ENCODE results near the gene ZBTB20.

ZBTB20 gene

DNA sequence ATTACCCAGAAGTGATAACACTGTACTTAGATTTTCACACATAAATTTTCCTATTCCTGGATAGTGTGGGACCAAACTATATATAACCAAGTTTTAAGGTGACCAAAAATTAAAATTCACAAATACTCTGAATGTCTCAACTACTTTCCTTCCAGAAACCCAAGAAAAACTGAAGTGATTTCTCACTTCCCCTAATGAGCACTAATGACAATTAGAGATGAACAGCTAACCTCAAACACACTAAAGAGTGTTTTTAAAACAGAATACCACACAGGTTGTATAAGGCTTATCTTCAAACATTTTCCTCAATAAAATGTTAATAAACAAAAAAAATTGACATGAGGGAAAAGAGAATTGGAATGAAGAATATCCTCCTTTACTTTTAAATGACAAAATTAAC lies 188.2 kb downstream of the ZBTB20 start:
- peaks cover 3% of the 10 kb centered on the region for H3K9me3 Mint-ChIP-seq
- H3K36me3 Mint-ChIP-seq = no peaks in the 10 kb centered on the region
- H3K4me1 Mint-ChIP-seq = no peaks in the 10 kb centered on the region
- no peak overlapping the region for H3K27ac Mint-ChIP-seq
- ATAC-seq (no peak), DNase-seq (ENCODE audit: low spot score in 2 of 2) (no peak)
- H3K4me3 Mint-ChIP-seq = no peak overlapping the region

DNA sequence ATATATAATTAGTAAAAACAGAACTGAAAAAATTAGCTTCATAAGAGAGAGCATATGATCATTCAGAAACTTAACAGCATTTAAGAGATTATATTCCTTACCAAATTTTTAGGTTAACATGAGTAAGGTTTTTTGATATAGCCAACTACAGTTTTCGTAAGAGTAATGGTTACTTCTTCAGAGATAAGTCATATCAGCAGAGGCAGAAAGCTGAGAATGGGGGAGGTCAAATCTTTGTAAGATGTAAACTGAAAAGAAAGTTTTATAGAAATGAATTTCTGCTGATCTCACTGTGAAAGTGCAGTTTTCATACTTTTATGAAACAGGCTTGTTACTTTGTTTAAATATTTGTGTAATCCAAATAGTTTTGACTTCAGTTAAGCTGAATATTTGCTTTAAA lies 193.3 kb downstream of the ZBTB20 start:
- Mint-ChIP-seq H3K9me3 (peaks cover 12% of the 10 kb centered on the region), H3K27ac (no peak overlapping the region), H3K4me1 (no peaks in the 10 kb centered on the region), H3K4me3 (no peak overlapping the region), H3K36me3 (no peaks in the 10 kb centered on the region)
- ATAC-seq (no peak), DNase-seq (ENCODE audit: low spot score in 2 of 2) (no peak)

DNA sequence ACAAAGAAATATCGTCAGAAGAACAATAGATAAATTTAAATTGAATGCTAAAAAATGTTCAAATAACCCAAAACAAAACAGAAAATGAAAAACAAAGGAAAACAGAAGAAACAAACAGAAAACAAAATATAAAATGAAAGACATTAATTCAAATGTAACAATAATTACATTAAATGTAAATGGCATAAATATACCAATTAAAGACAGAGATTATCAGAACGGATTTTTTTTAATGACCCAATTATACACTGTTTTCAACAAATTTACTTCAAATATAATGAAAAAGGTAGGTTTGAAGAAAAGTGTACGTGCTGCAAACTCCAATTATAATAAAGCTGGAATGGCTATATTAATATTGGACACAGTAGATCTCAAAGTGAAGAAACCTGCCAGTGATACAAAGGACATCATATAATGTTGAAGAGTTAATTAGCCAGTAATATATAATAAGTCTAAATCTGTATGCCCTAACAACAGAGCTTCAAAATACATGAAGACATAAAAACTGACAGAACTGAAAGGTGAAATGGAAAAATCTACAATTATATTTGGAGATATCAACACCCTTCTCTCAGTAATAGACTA lies 193.8 kb downstream of the ZBTB20 start:
- Mint-ChIP-seq H3K9me3 (peaks cover 12% of the 10 kb centered on the region), H3K4me1 (no peaks in the 10 kb centered on the region), H3K4me3 (no peak overlapping the region), H3K36me3 (no peaks in the 10 kb centered on the region), H3K27ac (no peak overlapping the region)
- DNase-seq (ENCODE audit: low spot score in 2 of 2) (no peak), ATAC-seq (no peak)

DNA sequence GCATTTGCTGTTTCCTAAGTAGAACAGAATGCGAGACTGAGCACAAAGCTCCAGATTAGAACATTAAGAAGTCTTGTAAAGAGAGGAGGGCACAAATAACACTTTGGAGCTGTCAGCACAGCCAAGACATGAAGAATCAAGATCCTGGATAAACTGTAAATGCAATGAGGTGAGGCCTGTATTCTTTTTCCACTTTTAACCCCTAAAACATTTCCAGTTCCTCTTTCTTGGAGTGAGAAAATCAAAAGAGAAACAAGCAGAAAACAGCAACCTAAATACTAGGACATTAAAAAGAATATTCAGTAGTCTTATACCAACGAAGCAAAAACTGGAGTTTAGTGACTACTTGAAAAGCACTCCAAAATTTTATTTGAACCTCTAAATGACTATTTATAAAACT lies 204.3 kb downstream of the ZBTB20 start:
- Mint-ChIP-seq H3K4me1 (no peaks in the 10 kb centered on the region), H3K36me3 (no peaks in the 10 kb centered on the region), H3K27ac (no peak overlapping the region), H3K9me3 (no peaks in the 10 kb centered on the region), H3K4me3 (no peak overlapping the region)
- ATAC-seq (no peak), DNase-seq (ENCODE audit: low spot score in 2 of 2) (no peak)

DNA sequence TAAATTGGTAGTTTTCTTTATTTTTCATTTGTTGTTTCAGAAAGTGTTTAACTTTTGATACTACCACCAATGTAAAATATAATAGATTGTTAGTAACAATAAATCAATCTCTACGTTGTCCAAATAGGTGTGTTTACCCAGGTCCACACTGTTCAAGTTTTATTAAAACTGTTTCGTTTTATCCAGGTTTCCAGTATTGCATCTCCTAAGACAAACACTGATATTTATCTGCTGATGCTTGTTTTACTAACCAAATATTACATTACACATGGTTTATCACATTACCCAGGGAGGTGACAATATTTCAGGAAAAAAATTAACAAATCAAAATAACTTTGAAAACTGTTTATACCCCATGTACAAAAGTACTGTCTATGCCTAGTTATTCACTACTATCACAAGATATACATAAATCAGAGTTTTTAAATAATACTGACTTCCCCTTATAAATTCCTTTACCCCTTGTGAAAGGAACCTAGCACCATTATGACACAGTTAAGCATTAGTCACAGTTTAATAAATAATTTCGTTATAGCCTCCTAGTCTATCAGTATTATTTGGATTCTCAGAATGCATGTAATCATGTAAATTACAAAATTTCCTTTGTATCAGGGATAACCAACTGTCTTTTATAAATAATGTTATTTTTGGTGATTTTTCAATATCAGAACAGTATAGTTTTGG lies 205.3 kb downstream of the ZBTB20 start:
- ATAC-seq = no peak
- H3K9me3 Mint-ChIP-seq = no peaks in the 10 kb centered on the region
- no peak overlapping the region for H3K4me3 Mint-ChIP-seq
- DNase-seq (ENCODE audit: low spot score in 2 of 2) = no peak
- H3K4me1 Mint-ChIP-seq = no peaks in the 10 kb centered on the region
- no peak overlapping the region for H3K27ac Mint-ChIP-seq
- H3K36me3 Mint-ChIP-seq = no peaks in the 10 kb centered on the region

DNA sequence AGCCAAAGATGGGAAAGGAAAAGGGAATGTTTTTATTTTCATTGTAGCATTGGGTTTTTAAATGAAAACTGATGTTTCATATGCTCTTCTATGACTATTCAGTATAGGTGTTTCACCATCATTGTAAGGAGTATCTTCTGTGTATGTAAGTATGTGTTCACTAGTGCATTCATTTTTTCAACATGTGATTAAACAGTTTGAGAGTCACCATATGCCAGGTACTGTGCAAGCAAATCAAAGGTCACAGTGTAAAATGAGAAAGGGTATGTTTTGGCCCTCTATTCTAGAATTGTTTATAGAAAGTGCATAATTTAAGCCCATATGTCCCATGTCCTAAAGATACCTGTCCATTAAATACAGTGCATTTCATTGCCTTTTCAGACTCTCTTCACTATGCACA lies 207.2 kb downstream of the ZBTB20 start:
- Mint-ChIP-seq H3K36me3 (no peaks in the 10 kb centered on the region), H3K27ac (no peak overlapping the region), H3K4me1 (no peaks in the 10 kb centered on the region), H3K4me3 (no peak overlapping the region), H3K9me3 (no peaks in the 10 kb centered on the region)
- DNase-seq (ENCODE audit: low spot score in 2 of 2) (no peak), ATAC-seq (no peak)

DNA sequence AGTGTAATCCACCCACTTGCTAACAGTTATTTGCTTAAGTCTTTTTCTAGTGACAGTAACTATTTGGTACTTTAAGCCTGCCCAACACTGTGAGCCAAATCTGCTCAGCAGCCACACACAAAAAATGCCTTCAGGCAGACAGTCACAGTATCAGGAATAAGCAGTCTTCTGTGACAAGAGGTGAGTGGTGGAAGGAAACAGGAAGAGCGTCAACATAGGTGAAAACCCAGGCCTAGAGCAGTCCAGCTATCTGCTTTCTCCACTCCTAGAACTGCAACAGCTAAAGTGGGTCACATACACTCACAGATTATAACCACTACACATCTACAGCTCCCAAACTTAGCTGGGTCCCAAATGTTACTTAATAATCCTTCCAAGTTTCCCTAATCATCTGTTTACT lies 213.7 kb downstream of the ZBTB20 start:
- no peaks in the 10 kb centered on the region for H3K36me3 Mint-ChIP-seq
- no peak overlapping the region for H3K27ac Mint-ChIP-seq
- ATAC-seq (peak; percentile 31), DNase-seq (ENCODE audit: low spot score in 2 of 2) (no peak)
- no peak overlapping the region for H3K4me3 Mint-ChIP-seq
- H3K4me1 Mint-ChIP-seq = peaks cover 8% of the 10 kb centered on the region
- H3K9me3 Mint-ChIP-seq = no peaks in the 10 kb centered on the region

DNA sequence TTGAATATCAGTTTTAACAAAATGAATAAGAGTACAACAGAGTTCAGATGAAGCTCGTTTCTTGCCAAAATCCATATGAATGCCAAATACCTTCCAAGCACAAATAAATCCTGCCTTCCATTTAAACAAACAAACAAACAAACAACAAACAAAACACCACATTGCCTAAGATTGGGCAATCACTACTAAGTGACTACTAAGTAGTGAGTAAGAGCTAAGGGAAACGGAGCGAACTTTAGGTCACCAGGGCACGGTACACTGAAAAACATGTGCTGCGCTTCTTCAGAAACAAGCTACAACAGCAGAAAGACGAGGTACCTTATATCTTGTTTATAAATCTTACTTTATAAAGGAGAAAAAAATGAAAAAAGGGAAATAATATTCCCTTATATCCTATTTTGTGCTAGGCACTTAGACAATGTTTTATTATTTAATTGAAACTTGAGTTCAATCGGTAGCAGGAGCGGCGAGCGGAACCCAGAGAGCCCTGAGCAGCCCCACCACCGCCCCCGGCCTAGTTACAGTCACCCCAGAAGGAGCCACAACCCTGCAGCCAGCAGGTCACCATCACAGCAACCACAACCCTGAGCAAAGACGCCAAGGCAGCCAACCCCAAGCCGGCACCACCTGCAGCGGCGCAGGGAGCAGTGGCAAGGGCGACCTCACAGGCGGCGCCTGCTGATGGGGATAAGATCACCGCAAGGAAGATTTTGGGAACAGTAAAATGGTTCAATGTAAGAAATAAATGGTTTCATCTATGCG lies 216.9 kb downstream of the ZBTB20 start:
- Mint-ChIP-seq H3K4me1 (peaks cover 8% of the 10 kb centered on the region), H3K9me3 (peaks cover 2% of the 10 kb centered on the region), H3K36me3 (no peaks in the 10 kb centered on the region), H3K27ac (no peak overlapping the region), H3K4me3 (no peak overlapping the region)
- ATAC-seq (no peak), DNase-seq (ENCODE audit: low spot score in 2 of 2) (no peak)

DNA sequence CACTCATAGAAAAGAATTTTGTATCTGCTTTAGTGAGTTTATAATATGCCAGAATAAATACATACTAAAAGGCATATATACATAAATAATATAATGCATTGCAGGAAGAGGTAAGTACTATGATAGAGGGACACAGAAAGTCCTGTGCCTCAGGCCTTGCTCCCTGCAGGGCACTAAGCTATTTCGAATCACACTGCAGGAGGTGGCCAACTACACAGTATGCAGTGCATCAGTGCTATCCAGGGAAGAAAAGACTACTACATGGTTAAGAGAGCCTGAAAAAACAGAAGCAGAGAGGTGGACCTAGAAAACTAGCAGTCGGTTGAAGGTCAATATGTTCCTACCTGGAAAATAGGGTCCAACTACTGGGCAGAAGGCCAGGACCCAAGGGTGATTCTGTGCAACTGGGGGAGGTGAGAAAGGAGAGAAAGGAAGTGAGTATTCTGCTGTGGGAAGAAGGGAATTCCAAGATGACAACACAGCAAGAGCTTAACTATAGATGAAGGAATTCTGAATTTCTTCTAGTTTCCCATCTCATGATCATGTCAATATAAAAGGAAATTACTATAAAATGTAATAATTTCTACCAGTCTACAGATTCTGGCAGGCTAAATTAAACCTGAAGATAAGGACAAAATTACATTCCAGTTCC lies 218.0 kb downstream of the ZBTB20 start:
- DNase-seq (ENCODE audit: low spot score in 2 of 2) (no peak), ATAC-seq (no peak)
- Mint-ChIP-seq H3K36me3 (no peaks in the 10 kb centered on the region), H3K4me1 (peaks cover 6% of the 10 kb centered on the region), H3K9me3 (peaks cover 2% of the 10 kb centered on the region), H3K4me3 (no peak overlapping the region), H3K27ac (no peak overlapping the region)

DNA sequence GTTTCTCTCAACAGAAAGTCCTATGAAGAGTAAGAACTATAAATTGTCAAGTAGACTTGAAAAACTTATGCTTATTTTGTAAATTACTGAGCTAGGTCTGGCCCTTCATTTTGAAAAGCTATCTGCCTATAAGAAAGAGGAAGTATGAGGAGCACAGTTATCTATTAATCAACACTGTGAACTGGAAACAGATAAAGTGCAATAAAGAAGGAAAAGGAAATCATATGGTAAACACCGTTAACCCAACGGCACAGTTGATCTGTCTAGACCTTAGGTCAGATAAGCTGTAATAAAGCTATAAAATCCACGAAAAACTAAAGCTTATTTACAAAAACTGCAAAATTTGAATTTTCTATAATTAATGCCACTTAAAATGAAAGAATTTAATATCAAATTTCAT lies 242.5 kb downstream of the ZBTB20 start:
- ATAC-seq (no peak), DNase-seq (ENCODE audit: low spot score in 2 of 2) (no peak)
- Mint-ChIP-seq H3K27ac (no peak overlapping the region), H3K4me3 (no peak overlapping the region), H3K9me3 (no peaks in the 10 kb centered on the region), H3K4me1 (no peaks in the 10 kb centered on the region), H3K36me3 (no peaks in the 10 kb centered on the region)

DNA sequence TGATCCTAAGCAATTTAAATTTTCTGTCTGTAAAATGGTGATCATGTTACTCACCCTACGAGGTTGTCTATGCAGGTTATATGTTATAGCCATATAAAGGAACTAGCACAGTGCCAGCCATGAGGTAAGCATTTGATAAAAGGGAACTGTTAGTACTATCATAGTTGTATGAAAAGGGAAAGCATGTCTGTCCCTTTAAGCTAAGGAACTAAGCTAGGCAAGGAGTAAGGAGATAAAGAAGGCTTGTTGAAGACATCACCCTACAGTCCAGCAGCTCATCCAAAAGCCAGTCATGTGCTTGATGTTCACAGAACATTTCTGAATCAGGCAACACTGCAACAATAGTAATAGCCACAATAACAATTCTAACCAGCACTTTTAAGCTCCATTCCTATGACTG lies 243.9 kb downstream of the ZBTB20 start:
- DNase-seq (ENCODE audit: low spot score in 2 of 2) (no peak), ATAC-seq (peak; percentile 21)
- no peaks in the 10 kb centered on the region for H3K4me1 Mint-ChIP-seq
- no peaks in the 10 kb centered on the region for H3K36me3 Mint-ChIP-seq
- H3K9me3 Mint-ChIP-seq = no peaks in the 10 kb centered on the region
- no peak overlapping the region for H3K27ac Mint-ChIP-seq
- H3K4me3 Mint-ChIP-seq = no peak overlapping the region

DNA sequence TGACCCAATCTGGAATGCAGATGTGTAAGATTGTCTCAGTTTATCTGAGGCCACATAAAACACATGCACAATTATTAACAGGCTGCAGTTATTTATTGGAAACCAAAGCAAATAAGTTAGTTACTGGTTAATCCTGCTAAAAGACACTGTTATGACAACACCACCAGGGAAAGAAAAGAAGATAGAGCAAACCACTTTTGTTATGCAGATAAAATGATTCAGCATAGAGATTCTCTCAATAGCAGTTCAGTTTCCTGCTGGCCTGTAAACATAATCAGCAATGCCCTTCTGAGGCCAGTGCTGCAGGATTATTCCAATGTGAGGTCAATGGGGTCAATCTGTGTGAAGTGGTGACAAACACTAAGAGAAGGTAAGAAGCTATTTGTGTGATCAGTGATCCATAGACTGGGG lies 244.4 kb downstream of the ZBTB20 start:
- Mint-ChIP-seq H3K4me1 (no peaks in the 10 kb centered on the region), H3K36me3 (no peaks in the 10 kb centered on the region), H3K27ac (no peak overlapping the region), H3K9me3 (no peaks in the 10 kb centered on the region), H3K4me3 (no peak overlapping the region)
- DNase-seq (ENCODE audit: low spot score in 2 of 2) (no peak), ATAC-seq (peak; percentile 28)

DNA sequence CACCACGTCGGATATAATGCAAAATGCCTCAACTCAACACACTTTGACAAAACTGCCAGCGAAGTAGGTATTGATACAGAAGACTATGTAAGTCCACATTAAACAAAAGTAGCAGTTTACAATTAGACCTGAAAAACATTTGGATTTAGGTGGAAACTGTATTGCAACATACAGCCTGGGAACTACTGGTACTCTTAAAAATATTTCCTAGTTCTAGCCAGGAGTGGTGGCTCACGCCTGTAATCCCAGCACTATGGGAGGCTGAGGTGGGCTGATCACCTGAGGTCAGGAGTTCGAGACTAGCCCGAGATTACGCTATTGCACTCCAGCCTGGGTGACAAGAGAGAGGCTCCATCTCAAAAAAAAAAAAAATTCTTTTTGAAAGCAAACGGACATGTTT lies 246.2 kb downstream of the ZBTB20 start:
- ATAC-seq (no peak), DNase-seq (ENCODE audit: low spot score in 2 of 2) (no peak)
- Mint-ChIP-seq H3K4me3 (no peak overlapping the region), H3K9me3 (no peaks in the 10 kb centered on the region), H3K4me1 (no peaks in the 10 kb centered on the region), H3K36me3 (no peaks in the 10 kb centered on the region), H3K27ac (no peak overlapping the region)

DNA sequence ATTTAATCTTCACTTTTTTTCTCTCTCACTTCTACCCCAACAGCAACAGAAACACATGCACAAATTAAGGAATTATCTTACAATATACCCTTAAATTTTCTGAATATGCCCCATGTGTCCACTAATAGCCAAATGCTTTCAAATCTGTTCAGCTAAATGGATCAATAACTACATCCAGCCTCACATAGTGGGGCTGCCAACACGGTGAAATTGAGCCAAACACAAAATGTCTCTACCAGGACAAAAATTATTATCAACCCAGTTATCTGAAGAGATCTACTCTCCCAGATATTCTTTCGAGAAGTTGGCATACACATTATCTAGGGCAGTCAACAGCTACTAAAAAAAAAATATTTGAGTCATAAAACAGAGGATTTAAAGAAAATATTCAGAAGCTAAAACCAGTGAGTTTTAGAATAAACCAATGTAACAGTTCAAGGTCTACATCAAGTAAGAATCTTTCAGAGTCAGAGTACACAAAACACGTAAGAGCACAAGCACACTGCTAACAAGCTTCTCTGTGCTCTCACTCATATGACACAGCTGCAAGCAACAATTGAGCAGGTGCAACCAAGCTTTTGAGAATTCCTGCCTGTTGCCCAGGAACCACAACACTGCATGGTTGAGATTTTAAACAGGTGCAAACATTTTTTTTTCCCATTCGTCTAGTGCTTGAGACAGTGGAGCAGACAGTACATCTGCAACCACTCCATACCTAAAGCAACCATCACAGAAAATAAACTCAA lies 247.7 kb downstream of the ZBTB20 start:
- Mint-ChIP-seq H3K4me1 (no peaks in the 10 kb centered on the region), H3K27ac (no peak overlapping the region), H3K9me3 (no peaks in the 10 kb centered on the region), H3K4me3 (no peak overlapping the region), H3K36me3 (no peaks in the 10 kb centered on the region)
- ATAC-seq (no peak), DNase-seq (ENCODE audit: low spot score in 2 of 2) (no peak)

DNA sequence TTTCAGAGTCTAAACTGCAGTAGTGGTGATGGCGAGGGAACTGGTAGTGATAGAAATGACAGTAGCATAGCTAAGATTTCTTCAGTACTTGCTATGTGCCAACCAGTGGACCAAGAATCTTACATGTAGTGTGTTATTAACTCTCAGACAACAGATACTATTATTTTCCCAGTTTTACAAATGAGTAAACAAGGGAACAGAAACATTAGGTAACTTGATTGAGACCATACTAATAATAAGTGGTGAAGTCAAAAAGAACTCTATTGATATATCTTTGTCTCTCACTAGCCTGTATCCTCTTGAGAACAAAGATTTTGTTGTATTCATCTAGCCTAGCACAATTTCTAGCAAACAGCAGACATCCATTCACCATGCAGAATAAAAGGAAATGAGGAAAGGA lies 250.1 kb downstream of the ZBTB20 start:
- Mint-ChIP-seq H3K4me3 (no peak overlapping the region), H3K36me3 (no peaks in the 10 kb centered on the region), H3K9me3 (no peaks in the 10 kb centered on the region), H3K4me1 (no peaks in the 10 kb centered on the region), H3K27ac (no peak overlapping the region)
- no peak for DNase-seq (ENCODE audit: low spot score in 2 of 2)
- no peak for ATAC-seq
